ENCODE data around the gene OPTC.
A peak's percentile ranks its signal among the peaks of the same experiment; 100 is the strongest.

The OPTC gene

GRCh38 chr1:203525685-203526084 is 31.7 kb downstream of the OPTC start:
- Histone ChIP-seq H3K4me3 (no peak overlapping the region), H3K27ac (peak overlapping the region in 1 of 2 donors; percentile 9)
- no peak for DNase-seq (ENCODE audit: low spot score)
- no peak for TF ChIP-seq CTCF (IDR thresholded peaks at IDR 0.05)

DNA sequence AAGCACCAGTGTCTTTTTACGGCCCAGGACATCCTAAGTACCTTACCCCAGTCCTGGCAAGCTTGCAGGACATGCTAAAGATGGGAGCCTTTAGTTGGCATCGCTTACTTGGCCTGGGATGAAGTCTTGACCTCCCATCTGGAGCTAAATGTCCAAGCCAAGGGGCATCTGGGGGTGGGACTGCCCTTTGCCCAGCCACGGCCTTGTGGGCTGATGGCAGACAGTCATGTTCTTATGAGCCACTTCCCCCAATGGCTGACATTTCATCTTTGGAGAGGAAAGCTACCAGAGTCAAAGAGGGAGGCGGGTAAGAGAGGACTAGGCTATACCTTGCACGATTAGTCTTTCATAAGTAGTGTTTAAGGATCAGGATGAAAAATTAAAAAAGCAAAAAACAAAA is 32.2 kb downstream of the OPTC start:
- Histone ChIP-seq H3K4me3 (no peak overlapping the region), H3K27ac (peak overlapping the region in 1 of 2 donors; percentile 9)
- no peak for DNase-seq (ENCODE audit: low spot score)
- TF ChIP-seq CTCF (IDR thresholded peaks at IDR 0.05) = no peak

DNA sequence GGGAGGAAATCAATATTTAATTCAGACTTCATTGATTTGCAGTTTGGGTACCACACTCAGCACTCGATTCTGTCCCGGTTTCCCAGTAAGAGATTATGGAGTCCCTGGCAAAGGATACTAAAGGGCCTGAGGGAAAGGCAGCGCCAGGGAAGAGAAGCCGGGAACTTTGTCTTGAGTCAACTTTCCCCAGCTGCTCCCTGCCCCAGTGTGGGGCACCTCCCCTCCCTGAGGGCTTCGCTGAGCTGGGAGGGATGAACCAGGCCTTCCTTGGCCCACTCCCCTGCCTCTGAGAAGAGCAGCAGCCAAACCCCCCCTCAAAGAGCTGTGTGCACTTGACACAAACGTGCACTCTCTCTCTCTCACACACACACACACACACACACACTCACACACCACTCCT is 32.6 kb downstream of the OPTC start:
- DNase-seq (ENCODE audit: low spot score) = no peak
- no peak overlapping the region for H3K4me3 ChIP-seq
- H3K27ac ChIP-seq = peak overlapping the region in 1 of 2 donors; percentile 40
- TF ChIP-seq CTCF (IDR thresholded peaks at IDR 0.05) = no peak

GRCh38 chr1:203527013-203527412 is 33.1 kb downstream of the OPTC start:
- TF ChIP-seq CTCF (IDR thresholded peaks at IDR 0.05) = no peak
- no peak overlapping the region for H3K4me3 ChIP-seq
- DNase-seq (ENCODE audit: low spot score) = no peak
- H3K27ac ChIP-seq = peak overlapping the region in 1 of 2 donors; percentile 40

GRCh38 chr1:203528063-203528462 is 34.1 kb downstream of the OPTC start:
- Histone ChIP-seq H3K4me3 (no peak overlapping the region), H3K27ac (no peak overlapping the region)
- no peak for TF ChIP-seq CTCF (IDR thresholded peaks at IDR 0.05)
- DNase-seq (ENCODE audit: low spot score) = no peak

DNA sequence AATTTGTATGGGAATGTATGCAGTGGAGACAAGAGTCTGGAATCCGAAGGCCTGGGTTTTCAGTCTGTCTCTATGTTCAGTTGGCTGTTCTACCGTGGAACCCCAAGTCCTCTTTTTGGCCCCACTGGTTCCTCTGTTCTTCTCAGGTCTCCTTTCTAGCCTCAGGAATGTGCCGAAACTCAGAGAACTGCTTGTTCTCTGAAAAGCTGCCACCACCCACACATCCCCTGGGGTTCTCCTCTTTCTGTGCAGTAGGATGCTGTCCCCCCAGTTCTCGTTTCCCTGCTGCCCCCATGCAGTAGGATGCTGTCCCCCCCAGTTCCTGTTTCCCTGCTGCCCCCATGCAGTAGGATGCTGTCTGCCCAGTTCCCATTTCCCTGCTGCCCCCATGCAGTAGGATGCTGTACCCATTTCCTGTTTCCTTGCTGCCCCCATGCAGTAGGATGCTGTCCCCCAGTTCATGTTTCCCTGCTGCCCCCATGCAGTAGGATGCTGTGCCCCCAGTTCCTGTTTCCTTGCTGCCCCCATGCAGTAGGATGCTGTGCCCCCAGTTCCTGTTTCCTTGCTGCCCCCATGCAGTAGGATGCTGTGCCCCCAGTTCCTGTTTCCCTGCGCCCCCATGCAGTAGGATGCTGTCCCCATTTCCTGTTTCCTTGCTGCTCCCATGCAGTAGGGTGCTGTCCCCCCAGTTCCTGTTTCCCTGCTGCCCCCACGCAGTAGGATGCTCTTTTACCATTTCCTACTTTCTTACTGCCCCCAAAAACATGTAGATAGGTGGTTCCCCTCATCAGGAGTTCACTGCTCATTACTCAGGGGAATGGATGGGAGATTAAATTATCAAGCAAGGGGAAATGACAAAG is 35.3 kb downstream of the OPTC start:
- H3K4me3 ChIP-seq = no peak overlapping the region
- DNase-seq (ENCODE audit: low spot score) = no peak
- TF ChIP-seq CTCF (IDR thresholded peaks at IDR 0.05) = no peak
- H3K27ac ChIP-seq = peak overlapping the region in 1 of 2 donors; percentile 15

DNA sequence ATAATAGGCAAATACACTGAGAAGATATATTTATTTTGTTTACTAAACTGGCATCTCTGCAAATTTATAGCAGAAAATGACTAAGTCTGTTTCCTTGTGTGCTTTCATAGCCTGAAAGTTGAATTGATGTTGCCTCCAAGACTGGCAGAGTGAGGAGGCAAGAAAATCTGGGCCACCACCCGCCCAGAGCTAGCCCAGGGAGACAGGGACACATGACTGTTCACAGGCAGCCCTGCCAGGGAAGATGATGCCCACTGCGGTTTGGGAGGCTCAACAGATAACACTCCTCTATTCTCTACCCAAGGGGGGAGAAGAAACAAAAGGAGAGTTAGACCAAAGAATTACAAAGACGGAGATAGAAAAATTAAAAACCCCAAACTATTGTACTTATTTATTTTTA is 37.1 kb downstream of the OPTC start:
- Histone ChIP-seq H3K27ac (no peak overlapping the region), H3K4me3 (no peak overlapping the region)
- no peak for TF ChIP-seq CTCF (IDR thresholded peaks at IDR 0.05)
- DNase-seq (ENCODE audit: low spot score) = no peak

Measured in coronary artery (tissue), 2 donors.